ENCODE data around the gene SRPX2. TPM values are rescaled to one million over a fixed set of nuclear protein-coding genes. Genes with fewer than 3 reads are reported as not detected.

Gene SRPX2
- polyA plus RNA-seq, 1 donor (not counting 4 experiments of a cell fraction or from before 2014, with no cell fraction given), result 4.0 TPM

GRCh38 chrX:100650841-100651240 lies 6.8 kb downstream of the SRPX2 start:
- Histone ChIP-seq H4K20me1 (ENCODE audit: control insufficient read depth, extremely low read depth, insufficient read depth, low read length) (no peaks in the 10 kb centered on the region), H3K9ac (ENCODE audit: control insufficient read depth, extremely low read depth, insufficient read depth, low read length) (no peak overlapping the region), H3K27ac (ENCODE audit: control insufficient read depth, insufficient read depth, low read length) (no peak overlapping the region), H2AFZ (ENCODE audit: control insufficient read depth, low read length) (no peak overlapping the region), H3K9me1 (ENCODE audit: control insufficient read depth, extremely low read depth, insufficient read depth, low read length) (no peaks in the 10 kb centered on the region), H3K9me3 (ENCODE audit: control insufficient read depth, low read depth, low read length) (no peaks in the 10 kb centered on the region), H3K4me1 (ENCODE audit: control insufficient read depth, extremely low read depth, insufficient read depth, low read length) (peaks cover 6% of the 10 kb centered on the region), H3K4me3 (ENCODE audit: control insufficient read depth in 2 of 3, extremely low read depth in 1 of 3, insufficient read depth in 2 of 3, low read depth in 1 of 3, low read length in 3 of 3) (no peak overlapping the region), H3K79me2 (ENCODE audit: control insufficient read depth, insufficient read depth, low read length) (no peaks in the 10 kb centered on the region), H3K4me2 (ENCODE audit: control insufficient read depth, extremely low read depth, insufficient read depth, low read depth, low read length) (no peak overlapping the region), H3K27me3 (ENCODE audit: control insufficient read depth, extremely low read depth, insufficient read depth, low read length) (no peaks in the 10 kb centered on the region), H3K36me3 (ENCODE audit: control insufficient read depth in 2 of 2, extremely low read depth in 1 of 2, insufficient read depth in 2 of 2, low read length in 2 of 2) (no peaks in the 10 kb centered on the region)
- no peak for FAIRE-seq
- no peak for DNase-seq (ENCODE audit: low read depth, low spot score)
- TF ChIP-seq EZH2 (IDR thresholded peaks at IDR 0.05; ENCODE audit: low read length), result no peak
- no peak for TF ChIP-seq CTCF (optimal IDR thresholded peaks at IDR 0.05 in 1 of 3, IDR thresholded peaks at IDR 0.05 in 1 of 3, conservative IDR thresholded peaks at IDR 0.05 in 1 of 3; ENCODE audit: extremely low read depth in 1 of 3, insufficient read depth in 2 of 3, low read length in 3 of 3)
- dilution Hi-C loops (cut with MboI; ENCODE audit: extremely low pct_ligation_motif_present, low sequenced_read_pairs), result no loop called here

GRCh38 chrX:100652266-100652665 lies 8.3 kb downstream of the SRPX2 start:
- no peak for FAIRE-seq
- no peak overlapping the region for H3K9ac ChIP-seq (ENCODE audit: control insufficient read depth, extremely low read depth, insufficient read depth, low read length)
- no peaks in the 10 kb centered on the region for H4K20me1 ChIP-seq (ENCODE audit: control insufficient read depth, extremely low read depth, insufficient read depth, low read length)
- H3K36me3 ChIP-seq (ENCODE audit: control insufficient read depth in 2 of 2, extremely low read depth in 1 of 2, insufficient read depth in 2 of 2, low read length in 2 of 2), result no peaks in the 10 kb centered on the region
- dilution Hi-C loops (cut with MboI; ENCODE audit: extremely low pct_ligation_motif_present, low sequenced_read_pairs), result no loop called here
- H3K4me1 ChIP-seq (ENCODE audit: control insufficient read depth, extremely low read depth, insufficient read depth, low read length), result peaks cover 6% of the 10 kb centered on the region
- no peak for TF ChIP-seq EZH2 (IDR thresholded peaks at IDR 0.05; ENCODE audit: low read length)
- TF ChIP-seq CTCF (optimal IDR thresholded peaks at IDR 0.05 in 1 of 3, IDR thresholded peaks at IDR 0.05 in 1 of 3, conservative IDR thresholded peaks at IDR 0.05 in 1 of 3; ENCODE audit: extremely low read depth in 1 of 3, insufficient read depth in 2 of 3, low read length in 3 of 3), result no peak
- no peaks in the 10 kb centered on the region for H3K9me3 ChIP-seq (ENCODE audit: control insufficient read depth, low read depth, low read length)
- no peaks in the 10 kb centered on the region for H3K9me1 ChIP-seq (ENCODE audit: control insufficient read depth, extremely low read depth, insufficient read depth, low read length)
- H3K27me3 ChIP-seq (ENCODE audit: control insufficient read depth, extremely low read depth, insufficient read depth, low read length), result no peaks in the 10 kb centered on the region
- no peak overlapping the region for H2AFZ ChIP-seq (ENCODE audit: control insufficient read depth, low read length)
- H3K27ac ChIP-seq (ENCODE audit: control insufficient read depth, insufficient read depth, low read length), result no peak overlapping the region
- no peak overlapping the region for H3K4me3 ChIP-seq (ENCODE audit: control insufficient read depth in 2 of 3, extremely low read depth in 1 of 3, insufficient read depth in 2 of 3, low read depth in 1 of 3, low read length in 3 of 3)
- no peak overlapping the region for H3K4me2 ChIP-seq (ENCODE audit: control insufficient read depth, extremely low read depth, insufficient read depth, low read depth, low read length)
- DNase-seq (ENCODE audit: low read depth, low spot score), result no peak
- H3K79me2 ChIP-seq (ENCODE audit: control insufficient read depth, insufficient read depth, low read length), result no peaks in the 10 kb centered on the region
